ENCODE data around the gene MAGEH1. TPM values are rescaled to one million over a fixed set of nuclear protein-coding genes. Genes with fewer than 3 reads are reported as not detected.
"Not testable (repeated sequence)": the region's sequence is repeated elsewhere in the genome, so short reads cannot be mapped to it uniquely, and the experiment has no call there.

The MAGEH1 gene
- total RNA-seq, 1 experiment from 2014 or later = not detected

GRCh38 chrX:55459926-55460325 lies 8.0 kb downstream of the MAGEH1 start:
- H3K27me3 ChIP-seq (replicated peaks; ENCODE audit: control insufficient read depth, insufficient read depth, low read length); BruUV-seq (replicated peaks); DNase-seq; H3K9me3 ChIP-seq; H3K4me3 ChIP-seq (ENCODE audit: low read depth, low read length); intact Hi-C loops (cut with micrococcal nuclease; ENCODE audit: unreplicated experiment); H3K4me3 Mint-ChIP-seq (ENCODE audit: unreplicated experiment); H3K9me3 Mint-ChIP-seq (ENCODE audit: unreplicated experiment); H3K27ac Mint-ChIP-seq (ENCODE audit: unreplicated experiment); H3K4me1 ChIP-seq; POLR2A ChIA-PET; H3K36me3 ChIP-seq (ENCODE audit: control insufficient read depth, insufficient read depth, low read length); CTCF ChIA-PET; H3K4me1 Mint-ChIP-seq (ENCODE audit: low read depth, unreplicated experiment); H3K36me3 Mint-ChIP-seq (ENCODE audit: insufficient read depth, unreplicated experiment); H3K27me3 Mint-ChIP-seq (ENCODE audit: insufficient read depth, unreplicated experiment): not testable (repeated sequence)

GRCh38 chrX:55464050-55464449 lies 12.1 kb downstream of the MAGEH1 start:
- CTCF ChIA-PET; H3K9me3 ChIP-seq; H3K4me3 ChIP-seq (ENCODE audit: low read depth, low read length); H3K27ac Mint-ChIP-seq (ENCODE audit: unreplicated experiment); H3K4me1 Mint-ChIP-seq (ENCODE audit: low read depth, unreplicated experiment); H3K27me3 ChIP-seq (replicated peaks; ENCODE audit: control insufficient read depth, insufficient read depth, low read length); DNase-seq; POLR2A ChIA-PET; H3K27me3 Mint-ChIP-seq (ENCODE audit: insufficient read depth, unreplicated experiment); H3K4me1 ChIP-seq; intact Hi-C loops (cut with micrococcal nuclease; ENCODE audit: unreplicated experiment); H3K4me3 Mint-ChIP-seq (ENCODE audit: unreplicated experiment); BruUV-seq (replicated peaks); H3K36me3 Mint-ChIP-seq (ENCODE audit: insufficient read depth, unreplicated experiment); H3K9me3 Mint-ChIP-seq (ENCODE audit: unreplicated experiment); H3K36me3 ChIP-seq (ENCODE audit: control insufficient read depth, insufficient read depth, low read length): not testable (repeated sequence)

GRCh38 chrX:55465108-55465507 lies 13.2 kb downstream of the MAGEH1 start:
- H3K9me3 Mint-ChIP-seq (ENCODE audit: unreplicated experiment); CTCF ChIA-PET; intact Hi-C loops (cut with micrococcal nuclease; ENCODE audit: unreplicated experiment); H3K4me3 ChIP-seq (ENCODE audit: low read depth, low read length); H3K36me3 Mint-ChIP-seq (ENCODE audit: insufficient read depth, unreplicated experiment); H3K27me3 Mint-ChIP-seq (ENCODE audit: insufficient read depth, unreplicated experiment); H3K4me3 Mint-ChIP-seq (ENCODE audit: unreplicated experiment); BruUV-seq (replicated peaks); H3K4me1 ChIP-seq; DNase-seq; H3K27ac Mint-ChIP-seq (ENCODE audit: unreplicated experiment); H3K4me1 Mint-ChIP-seq (ENCODE audit: low read depth, unreplicated experiment); POLR2A ChIA-PET; H3K36me3 ChIP-seq (ENCODE audit: control insufficient read depth, insufficient read depth, low read length); H3K27me3 ChIP-seq (replicated peaks; ENCODE audit: control insufficient read depth, insufficient read depth, low read length); H3K9me3 ChIP-seq: not testable (repeated sequence)

GRCh38 chrX:55465791-55466190 lies 13.9 kb downstream of the MAGEH1 start:
- CTCF ChIA-PET; H3K36me3 Mint-ChIP-seq (ENCODE audit: insufficient read depth, unreplicated experiment); H3K4me3 ChIP-seq (ENCODE audit: low read depth, low read length); H3K27me3 ChIP-seq (replicated peaks; ENCODE audit: control insufficient read depth, insufficient read depth, low read length); H3K36me3 ChIP-seq (ENCODE audit: control insufficient read depth, insufficient read depth, low read length); H3K9me3 ChIP-seq; DNase-seq; H3K27ac Mint-ChIP-seq (ENCODE audit: unreplicated experiment); POLR2A ChIA-PET; H3K4me1 Mint-ChIP-seq (ENCODE audit: low read depth, unreplicated experiment); BruUV-seq (replicated peaks); H3K4me1 ChIP-seq; H3K27me3 Mint-ChIP-seq (ENCODE audit: insufficient read depth, unreplicated experiment); H3K4me3 Mint-ChIP-seq (ENCODE audit: unreplicated experiment); intact Hi-C loops (cut with micrococcal nuclease; ENCODE audit: unreplicated experiment); H3K9me3 Mint-ChIP-seq (ENCODE audit: unreplicated experiment): not testable (repeated sequence)

GRCh38 chrX:55479956-55480355 lies 28.0 kb downstream of the MAGEH1 start:
- DNase-seq; H3K27ac Mint-ChIP-seq (ENCODE audit: unreplicated experiment): not testable (repeated sequence)

More at GRCh38 chrX:55479956-55480355, 28.0 kb downstream of the MAGEH1 start:
- H3K4me3 ChIP-seq (ENCODE audit: low read depth, low read length); H3K36me3 ChIP-seq (ENCODE audit: control insufficient read depth, insufficient read depth, low read length); H3K27me3 ChIP-seq (replicated peaks; ENCODE audit: control insufficient read depth, insufficient read depth, low read length); POLR2A ChIA-PET; H3K36me3 Mint-ChIP-seq (ENCODE audit: insufficient read depth, unreplicated experiment); H3K9me3 ChIP-seq; BruUV-seq (replicated peaks); H3K4me1 ChIP-seq; H3K4me1 Mint-ChIP-seq (ENCODE audit: low read depth, unreplicated experiment); H3K27me3 Mint-ChIP-seq (ENCODE audit: insufficient read depth, unreplicated experiment); intact Hi-C loops (cut with micrococcal nuclease; ENCODE audit: unreplicated experiment); H3K4me3 Mint-ChIP-seq (ENCODE audit: unreplicated experiment); H3K9me3 Mint-ChIP-seq (ENCODE audit: unreplicated experiment); CTCF ChIA-PET: not testable (repeated sequence)

Measured in Caco-2 (cell line).